ENCODE measurements around the gene MCF2L2.

MCF2L2 gene

GRCh38 chr3:183287301-183287971 is 141.0 kb downstream of the MCF2L2 start:
- DNase-seq, result no peak

- peak; percentile 84 for DNase-seq
Measured at GRCh38 chr3:183285828-183286457, 142.5 kb downstream of the MCF2L2 start.

GRCh38 chr3:183285318-183285717 is 143.1 kb downstream of the MCF2L2 start:
- DNase-seq, result no peak

- DNase-seq, result no peak
Measured at GRCh38 chr3:183284570-183284969, 143.8 kb downstream of the MCF2L2 start.

- DNase-seq, result no peak
Measured at GRCh38 chr3:183283886-183284285, 144.5 kb downstream of the MCF2L2 start.

GRCh38 chr3:183281126-183281797 is 147.2 kb downstream of the MCF2L2 start:
- no peak for DNase-seq

GRCh38 chr3:183279371-183279770 is 149.0 kb downstream of the MCF2L2 start:
- DNase-seq, result no peak

- DNase-seq, result no peak
Measured at GRCh38 chr3:183278479-183279088, 149.8 kb downstream of the MCF2L2 start.

- DNase-seq, result no peak
Measured at GRCh38 chr3:183277260-183277659, 151.2 kb downstream of the MCF2L2 start.

- DNase-seq, result no peak
Measured at GRCh38 chr3:183275937-183276336, 152.5 kb downstream of the MCF2L2 start.

- DNase-seq, result no peak
Measured at GRCh38 chr3:183275418-183275817, 153.0 kb downstream of the MCF2L2 start.

- DNase-seq, result no peak
Measured at GRCh38 chr3:183274609-183275008, 153.8 kb downstream of the MCF2L2 start.

GRCh38 chr3:183272791-183273190 is 155.6 kb downstream of the MCF2L2 start:
- no peak for DNase-seq

GRCh38 chr3:183272142-183272541 is 156.3 kb downstream of the MCF2L2 start:
- no peak for DNase-seq

GRCh38 chr3:183270344-183270743 is 158.1 kb downstream of the MCF2L2 start:
- DNase-seq, result no peak

GRCh38 chr3:183269345-183269744 is 159.1 kb downstream of the MCF2L2 start:
- no peak for DNase-seq

- DNase-seq, result no peak
Measured at GRCh38 chr3:183268366-183268765, 160.1 kb downstream of the MCF2L2 start.

GRCh38 chr3:183267140-183267539 is 161.3 kb downstream of the MCF2L2 start:
- no peak for DNase-seq

GRCh38 chr3:183266454-183266853 is 162.0 kb downstream of the MCF2L2 start:
- no peak for DNase-seq

- DNase-seq, result peak; percentile 26
Measured at GRCh38 chr3:183265834-183266417, 162.5 kb downstream of the MCF2L2 start.

GRCh38 chr3:183265157-183265642 is 163.2 kb downstream of the MCF2L2 start:
- no peak for DNase-seq

GRCh38 chr3:183264268-183264667 is 164.2 kb downstream of the MCF2L2 start:
- DNase-seq, result no peak

GRCh38 chr3:183262875-183263378 is 165.5 kb downstream of the MCF2L2 start:
- no peak for DNase-seq
